ENCODE results near the gene SNX6. TPM values are rescaled to one million over a fixed set of nuclear protein-coding genes. Genes with fewer than 3 reads are reported as not detected.
"Not testable (repeated sequence)": the region's sequence is repeated elsewhere in the genome, so short reads cannot be mapped to it uniquely, and the experiment has no call there.

Gene SNX6
- total and polyA plus RNA-seq, 2 donors (not counting 3 experiments of a cell fraction or from before 2014, with no cell fraction given): 95.1 to 120 TPM

GRCh38 chr14:34520304-34520970 lies 109.5 kb downstream of the SNX6 start:
- BruUV-seq (replicated peaks); H3K4me3 ChIP-seq (replicated peaks in 1 of 3; ENCODE audit: insufficient read depth in 1 of 3, low read depth in 1 of 3, low read length in 3 of 3); FAIRE-seq; H3K4me2 ChIP-seq (ENCODE audit: insufficient read depth, low read length); dilution Hi-C loops (cut with MboI; ENCODE audit: extremely low pct_ligation_motif_present, low sequenced_read_pairs); H3K9me3 ChIP-seq (replicated peaks; ENCODE audit: control insufficient read depth, insufficient read depth, low read length); H3K9me1 ChIP-seq (replicated peaks; ENCODE audit: control insufficient read depth, extremely low read depth, insufficient read depth, low read length); POLR2A ChIA-PET; H3K27me3 ChIP-seq (ENCODE audit: control insufficient read depth in 2 of 2, insufficient read depth in 2 of 2, low read length in 2 of 2); H3K9ac ChIP-seq (replicated peaks; ENCODE audit: extremely low read depth, insufficient read depth, low read length); H3K4me1 ChIP-seq (ENCODE audit: control insufficient read depth, extremely low read depth, insufficient read depth, low read length); H3K36me3 ChIP-seq (ENCODE audit: control insufficient read depth in 2 of 2, extremely low read depth in 1 of 2, insufficient read depth in 2 of 2, low read length in 2 of 2); H4K20me1 ChIP-seq (replicated peaks; ENCODE audit: control insufficient read depth, extremely low read depth, insufficient read depth, low read length); DNase-seq (ENCODE audit: low read depth, low spot score); H3K27ac ChIP-seq (ENCODE audit: insufficient read depth, low read depth, low read length); H3K79me2 ChIP-seq (ENCODE audit: control insufficient read depth, insufficient read depth, low read length); H2AFZ ChIP-seq (ENCODE audit: low read depth, low read length); intact Hi-C loops (cut with micrococcal nuclease): not testable (repeated sequence)
- CTCF ChIA-PET: interaction anchor here (1.6 kb wide), 1 partner anchor 189 kb away, joined by 4 read pairs; no protein-coding TSS in a partner anchor

Small RNA genes within 50 kb of the gene (small RNA-seq; reads per million reads assigned to genes)
- not detected for gene RNU1-27P (ENCODE audit: insufficient read depth, insufficient read length, low read depth, low replicate concordance)
- gene RNU1-28P (ENCODE audit: insufficient read depth, insufficient read length, low read depth, low replicate concordance): not detected
- gene RNU6-1261P (ENCODE audit: insufficient read depth, insufficient read length, low read depth, low replicate concordance): not detected

Other genes starting within 250 kb of the SNX6 start
- gene SPTSSA, start 167.9 kb downstream of the SNX6 start, total RNA-seq: 21.3 and 21.6 TPM in 2 replicates
- gene SPTSSA, start 167.9 kb downstream of the SNX6 start, polyA plus RNA-seq: 24.3 and 25.7 TPM in 2 replicates
- gene EAPP, start 90.4 kb downstream of the SNX6 start, total RNA-seq: 22.2 and 24.3 TPM in 2 replicates
- 14.1 and 16.6 TPM in 2 replicates for gene EAPP, start 90.4 kb downstream of the SNX6 start, polyA plus RNA-seq
- 91.9 and 98.1 TPM in 2 replicates for gene CFL2, start 84.4 kb upstream of the SNX6 start, total RNA-seq
- 34.4 and 42.8 TPM in 2 replicates for gene CFL2, start 84.4 kb upstream of the SNX6 start, polyA plus RNA-seq
- 49.1 and 52.1 TPM in 2 replicates for gene BAZ1A, start 245.2 kb upstream of the SNX6 start, total RNA-seq
- gene BAZ1A, start 245.2 kb upstream of the SNX6 start, polyA plus RNA-seq: 11.8 and 15.2 TPM in 2 replicates

All from endothelial cell of umbilical vein (primary cell).